ENCODE measurements around the gene NAT8L. TPM values are rescaled to one million over a fixed set of nuclear protein-coding genes. Genes with fewer than 3 reads are reported as not detected.

Gene NAT8L
- total RNA-seq, 1 experiment from 2014 or later, result 7.7 TPM

Other genes starting within 250 kb of the NAT8L start
- gene LETM1, start 203.2 kb upstream of the NAT8L start, total RNA-seq (2014; rRNA removed; shearing (Covaris generic)), result 48.9 and 53.9 TPM in 2 replicates
- 45.4 and 50.6 TPM in 2 replicates for gene NSD2, start 187.9 kb upstream of the NAT8L start, total RNA-seq (2014; rRNA removed; shearing (Covaris generic))
- gene NELFA, start 50.4 kb upstream of the NAT8L start, total RNA-seq (2014; rRNA removed; shearing (Covaris generic)), result 19.4 and 25.3 TPM in 2 replicates
- 11.9 and 12.3 TPM in 2 replicates for gene HAUS3, start 182.8 kb downstream of the NAT8L start, total RNA-seq (2014; rRNA removed; shearing (Covaris generic))
- 0.50 and 0.75 TPM in 2 replicates for gene POLN, start 182.8 kb downstream of the NAT8L start, total RNA-seq (2014; rRNA removed; shearing (Covaris generic))
- gene MXD4, start 202.8 kb downstream of the NAT8L start, total RNA-seq (2014; rRNA removed; shearing (Covaris generic)), result 8.6 and 12.8 TPM in 2 replicates